ENCODE measurements around the gene SRRM5.
"Not testable (repeated sequence)": the region's sequence is repeated elsewhere in the genome, so short reads cannot be mapped to it uniquely, and the experiment has no call there.

Gene SRRM5

GRCh38 chr19:43581467-43581866 is 30.4 kb upstream of the SRRM5 start:
- Histone ChIP-seq H3K9ac (ENCODE audit: insufficient read length, low read depth) (peak overlapping the region; percentile 28), H3K27me3 (ENCODE audit: insufficient read depth, insufficient read length) (no peaks in the 10 kb centered on the region), H3K36me3 (ENCODE audit: insufficient read depth, insufficient read length, low read length) (peaks cover 7% of the 10 kb centered on the region), H3K4me3 (ENCODE audit: insufficient read length, low read depth) (no peak overlapping the region), H3K4me1 (ENCODE audit: insufficient read depth, insufficient read length) (no peaks in the 10 kb centered on the region), H3K9me3 (ENCODE audit: insufficient read depth, low read length) (no peaks in the 10 kb centered on the region)
- no peak for TF ChIP-seq ZNF274 (IDR thresholded peaks at IDR 0.05; ENCODE audit: low read depth, low read length)
- TF ChIP-seq YY1 (IDR thresholded peaks at IDR 0.05; ENCODE audit: insufficient read depth, insufficient read length) = no peak
- no peak for TF ChIP-seq SUZ12 (IDR thresholded peaks at IDR 0.05; ENCODE audit: extremely low read depth, insufficient read depth, insufficient read length)
- no peak for DNase-seq (ENCODE audit: low read depth, low spot score)

- Histone ChIP-seq H3K9ac (ENCODE audit: insufficient read length, low read depth) (no peak overlapping the region), H3K4me3 (ENCODE audit: insufficient read length, low read depth) (no peak overlapping the region), H3K27me3 (ENCODE audit: insufficient read depth, insufficient read length) (no peaks in the 10 kb centered on the region), H3K36me3 (ENCODE audit: insufficient read depth, insufficient read length, low read length) (peaks cover 15% of the 10 kb centered on the region), H3K4me1 (ENCODE audit: insufficient read depth, insufficient read length) (no peaks in the 10 kb centered on the region), H3K9me3 (ENCODE audit: insufficient read depth, low read length) (no peaks in the 10 kb centered on the region)
- no peak for TF ChIP-seq SUZ12 (IDR thresholded peaks at IDR 0.05; ENCODE audit: extremely low read depth, insufficient read depth, insufficient read length)
- no peak for DNase-seq (ENCODE audit: low read depth, low spot score)
These were observed 29.4 kb upstream of the SRRM5 start for GRCh38 chr19:43582495-43582894.

GRCh38 chr19:43584484-43584883 is 27.4 kb upstream of the SRRM5 start:
- no peak for DNase-seq (ENCODE audit: low read depth, low spot score)
- H3K9ac ChIP-seq (ENCODE audit: insufficient read length, low read depth) = no peak overlapping the region
- no peaks in the 10 kb centered on the region for H3K27me3 ChIP-seq (ENCODE audit: insufficient read depth, insufficient read length)
- no peak overlapping the region for H3K4me3 ChIP-seq (ENCODE audit: insufficient read length, low read depth)
- TF ChIP-seq YY1 (IDR thresholded peaks at IDR 0.05; ENCODE audit: insufficient read depth, insufficient read length) (no peak), SUZ12 (IDR thresholded peaks at IDR 0.05; ENCODE audit: extremely low read depth, insufficient read depth, insufficient read length) (no peak), ZNF274 (IDR thresholded peaks at IDR 0.05; ENCODE audit: low read depth, low read length) (no peak)
- H3K4me1 ChIP-seq (ENCODE audit: insufficient read depth, insufficient read length) = no peaks in the 10 kb centered on the region
- H3K36me3 ChIP-seq (ENCODE audit: insufficient read depth, insufficient read length, low read length) = peaks cover 21% of the 10 kb centered on the region
- no peaks in the 10 kb centered on the region for H3K9me3 ChIP-seq (ENCODE audit: insufficient read depth, low read length)

GRCh38 chr19:43586346-43586745 is 25.5 kb upstream of the SRRM5 start:
- Histone ChIP-seq H3K4me3 (ENCODE audit: insufficient read length, low read depth) (no peak overlapping the region), H3K9ac (ENCODE audit: insufficient read length, low read depth) (no peak overlapping the region), H3K9me3 (ENCODE audit: insufficient read depth, low read length) (no peaks in the 10 kb centered on the region), H3K27me3 (ENCODE audit: insufficient read depth, insufficient read length) (no peaks in the 10 kb centered on the region), H3K36me3 (ENCODE audit: insufficient read depth, insufficient read length, low read length) (peaks cover 34% of the 10 kb centered on the region), H3K4me1 (ENCODE audit: insufficient read depth, insufficient read length) (no peaks in the 10 kb centered on the region)
- TF ChIP-seq YY1 (IDR thresholded peaks at IDR 0.05; ENCODE audit: insufficient read depth, insufficient read length) = no peak
- TF ChIP-seq ZNF274 (IDR thresholded peaks at IDR 0.05; ENCODE audit: low read depth, low read length) = no peak
- DNase-seq (ENCODE audit: low read depth, low spot score) = no peak

GRCh38 chr19:43587029-43587428 is 24.9 kb upstream of the SRRM5 start:
- not testable (repeated sequence) for H3K4me3 ChIP-seq (ENCODE audit: insufficient read length, low read depth); H3K27me3 ChIP-seq (ENCODE audit: insufficient read depth, insufficient read length); H3K9ac ChIP-seq (ENCODE audit: insufficient read length, low read depth); DNase-seq (ENCODE audit: low read depth, low spot score); H3K9me3 ChIP-seq (ENCODE audit: insufficient read depth, low read length); H3K4me1 ChIP-seq (ENCODE audit: insufficient read depth, insufficient read length)
- peaks cover 38% of the 10 kb centered on the region for H3K36me3 ChIP-seq (ENCODE audit: insufficient read depth, insufficient read length, low read length)

GRCh38 chr19:43589277-43589676 is 22.6 kb upstream of the SRRM5 start:
- no peak for TF ChIP-seq YY1 (IDR thresholded peaks at IDR 0.05; ENCODE audit: insufficient read depth, insufficient read length)
- no peak for TF ChIP-seq ZNF274 (IDR thresholded peaks at IDR 0.05; ENCODE audit: low read depth, low read length)
- TF ChIP-seq SUZ12 (IDR thresholded peaks at IDR 0.05; ENCODE audit: extremely low read depth, insufficient read depth, insufficient read length) = no peak
- peaks cover 5% of the 10 kb centered on the region for H3K4me1 ChIP-seq (ENCODE audit: insufficient read depth, insufficient read length)

GRCh38 chr19:43589678-43590077 is 22.2 kb upstream of the SRRM5 start:
- TF ChIP-seq SUZ12 (IDR thresholded peaks at IDR 0.05; ENCODE audit: extremely low read depth, insufficient read depth, insufficient read length) (no peak), YY1 (IDR thresholded peaks at IDR 0.05; ENCODE audit: insufficient read depth, insufficient read length) (no peak), ZNF274 (IDR thresholded peaks at IDR 0.05; ENCODE audit: low read depth, low read length) (no peak)
- peaks cover 5% of the 10 kb centered on the region for H3K4me1 ChIP-seq (ENCODE audit: insufficient read depth, insufficient read length)
- H3K27me3 ChIP-seq (ENCODE audit: insufficient read depth, insufficient read length) = no peaks in the 10 kb centered on the region
- peaks cover 62% of the 10 kb centered on the region for H3K36me3 ChIP-seq (ENCODE audit: insufficient read depth, insufficient read length, low read length)
- H3K9me3 ChIP-seq (ENCODE audit: insufficient read depth, low read length) = no peaks in the 10 kb centered on the region
- no peak for DNase-seq (ENCODE audit: low read depth, low spot score)
- H3K9ac ChIP-seq (ENCODE audit: insufficient read length, low read depth) = no peak overlapping the region
- H3K4me3 ChIP-seq (ENCODE audit: insufficient read length, low read depth) = no peak overlapping the region

More at GRCh38 chr19:43589277-43589676, 22.6 kb upstream of the SRRM5 start:
- H3K9ac ChIP-seq (ENCODE audit: insufficient read length, low read depth) = no peak overlapping the region
- H3K36me3 ChIP-seq (ENCODE audit: insufficient read depth, insufficient read length, low read length) = peaks cover 61% of the 10 kb centered on the region
- no peak for DNase-seq (ENCODE audit: low read depth, low spot score)
- H3K4me3 ChIP-seq (ENCODE audit: insufficient read length, low read depth) = no peak overlapping the region
- H3K9me3 ChIP-seq (ENCODE audit: insufficient read depth, low read length) = no peaks in the 10 kb centered on the region
- no peaks in the 10 kb centered on the region for H3K27me3 ChIP-seq (ENCODE audit: insufficient read depth, insufficient read length)

Measured in NT2/D1 (cell line).